ENCODE measurements around the gene AMIGO2. TPM values are rescaled to one million over a fixed set of nuclear protein-coding genes. Genes with fewer than 3 reads are reported as not detected.

Gene AMIGO2
- total and polyA plus RNA-seq, 9 of the 15 experiments (the other 6 are each of a cell fraction or from before 2014, with no cell fraction given) = 2.0 to 8.3 (median 3.8) TPM

GRCh38 chr12:47028981-47029708 is 50.6 kb downstream of the AMIGO2 start:
- DNase-seq (ENCODE audit: extremely low read depth in 1 of 4, low spot score in 3 of 4) = no peak
- WGBS (ENCODE audit: insufficient coverage, low coverage, missing lambda C conversion rate) = 13% methylated on average over 4 of the region's 4 CpGs
- no peak overlapping the region for H3K9ac ChIP-seq (ENCODE audit: insufficient read depth in 1 of 2, low read depth in 2 of 2, low read length in 2 of 2)
- POLR2A ChIA-PET = no interaction called here
- no peak for ATAC-seq
- no peak overlapping the region for H3K4me3 ChIP-seq
- no peaks in the 10 kb centered on the region for H3K9me1 ChIP-seq (ENCODE audit: control insufficient read depth, insufficient read depth, low read length)
- peaks cover 2 to 4% of the 10 kb centered on the region in 2 experiments; a peak in 2 of 5 replicates for H3K27me3 ChIP-seq (ENCODE audit: control insufficient read depth in 2 of 2, insufficient read depth in 2 of 2, low read length in 2 of 2)
- CTCF ChIA-PET (ENCODE audit: low intra/inter-chr PET ratio) = interaction anchor here (1.1 kb wide), 1 partner anchor 657 kb away, joined by 3 read pairs; no protein-coding TSS in a partner anchor
- H3K4me1 ChIP-seq (replicated peaks in 1 of 2; ENCODE audit: control insufficient read depth in 2 of 2, insufficient read depth in 2 of 2, low read length in 2 of 2) = no peaks in the 10 kb centered on the region
- intact Hi-C loops (cut with micrococcal nuclease) (loop anchor here (10.0 kb wide), 1 partner anchor 884 kb away; no protein-coding TSS in a partner anchor), in situ Hi-C loops (cut with MboI) (no loop called here)
- no peak overlapping the region for H2AFZ ChIP-seq (ENCODE audit: low read depth, low read length)
- no peak for FAIRE-seq
- no peak overlapping the region for H3K4me2 ChIP-seq (ENCODE audit: insufficient read depth, low read length)
- H3K79me2 ChIP-seq (ENCODE audit: control insufficient read depth, insufficient read depth, low read length) = no peaks in the 10 kb centered on the region
- H4K20me1 ChIP-seq (replicated peaks; ENCODE audit: control insufficient read depth, insufficient read depth, low read length) = no peaks in the 10 kb centered on the region
- H3K27ac ChIP-seq (ENCODE audit: extremely low read depth, low read depth, low read length) = no peak overlapping the region
- H3K9me3 ChIP-seq (replicated peaks; ENCODE audit: control insufficient read depth, insufficient read depth, low read depth, low read length) = no peaks in the 10 kb centered on the region
- H3K36me3 ChIP-seq (ENCODE audit: control insufficient read depth, insufficient read depth, low read length) = no peaks in the 10 kb centered on the region
- BruUV-seq (replicated peaks) = no TSS peak
- TF ChIP-seq ZNF384 (IDR thresholded peaks at IDR 0.05; ENCODE audit: low read depth, low read length) (no peak), XRCC5 (IDR thresholded peaks at IDR 0.05; ENCODE audit: low read depth, low read length) (no peak), MAFG (tag; conservative IDR thresholded peaks at IDR 0.05) (no peak), FOXP1 (CRISPR knock-in tag; IDR thresholded peaks at IDR 0.05) (no peak), ZNF311 (CRISPR knock-in tag; IDR thresholded peaks at IDR 0.05) (no peak), SIN3B (IDR thresholded peaks at IDR 0.05; ENCODE audit: low read depth) (no peak), MTA3 (IDR thresholded peaks at IDR 0.05; ENCODE audit: borderline replicate concordance) (no peak), MBD1 (CRISPR knock-in tag; IDR thresholded peaks at IDR 0.05) (no peak), POLR3A (IDR thresholded peaks at IDR 0.05; ENCODE audit: borderline replicate concordance, extremely low read depth, insufficient read depth, insufficient read length) (no peak), MNT (conservative IDR thresholded peaks at IDR 0.05) (no peak), SREBF1 (IDR thresholded peaks at IDR 0.05; ENCODE audit: borderline replicate concordance, low read depth, low read length) (no peak)
